Neural cell (in vitro differentiated cells): ENCODE results near the gene RPAP2. TPM values are rescaled to one million over a fixed set of nuclear protein-coding genes. Genes with fewer than 3 reads are reported as not detected.

Experiments used
- H2AFZ ChIP-seq: fragments of 200-600, 300-800 bp; sonication (generic), shearing (Covaris generic); 2 replicates; pipeline ENCODE4 v1.6.0; 2014; ENCODE audit warnings: low read depth, mild to moderate bottlenecking, antibody characterized with exemption, low read length, moderate library complexity
- H3F3A ChIP-seq: fragments of 200-600 bp; shearing (Covaris generic); 2 replicates; pipeline ENCODE4 v1.6.1; 2016; ENCODE audit warnings: mild to moderate bottlenecking, moderate library complexity, mixed read lengths, antibody characterized with exemption, low read length; ENCODE audit not compliant: insufficient read depth, poor library complexity, severe bottlenecking
- H3K27ac ChIP-seq: fragments of 200-600, 300-800 bp; sonication (generic), shearing (Covaris generic); 2 replicates; pipeline ENCODE4 v1.5.1; 2014; ENCODE audit warnings: mild to moderate bottlenecking, low read length, moderate library complexity
- H3K27me3 ChIP-seq: fragments of 300-800, 200-600 bp; sonication (generic), shearing (Covaris generic); 2 replicates; pipeline ENCODE4 v1.6.0; 2014; ENCODE audit warnings: mild to moderate bottlenecking, low read depth, low read length, moderate library complexity; ENCODE audit not compliant: insufficient read depth
- H3K36me3 ChIP-seq: fragments of 300-800, 200-600 bp; sonication (generic), shearing (Covaris generic); 2 replicates; pipeline ENCODE4 v1.5.1; 2014; ENCODE audit warnings: mild to moderate bottlenecking, antibody characterized with exemption, low read length, moderate library complexity; ENCODE audit not compliant: insufficient read depth
- H3K4me2 ChIP-seq: fragments of 300-800, 200-600 bp; sonication (generic), shearing (Covaris generic); 2 replicates; pipeline ENCODE4 v1.6.0; 2014; ENCODE audit warnings: mild to moderate bottlenecking, low read length
- H3K4me3 ChIP-seq: fragments of 300-800, 200-600 bp; sonication (generic), shearing (Covaris generic); 2 replicates; pipeline ENCODE4 v1.5.1; 2014; ENCODE audit warnings: mild to moderate bottlenecking, low read length, moderate library complexity
- H3K79me2 ChIP-seq: fragments of 200-600 bp; shearing (Covaris generic); replicated peaks from 2 replicates; pipeline ENCODE4 v1.6.0; 2014; ENCODE audit warnings: mild to moderate bottlenecking, low read length, moderate library complexity; ENCODE audit not compliant: insufficient read depth
- H3K9ac ChIP-seq: fragments of 300-800, 200-600 bp; sonication (generic), shearing (Covaris generic); 2 replicates; pipeline ENCODE4 v1.6.1; 2016; ENCODE audit warnings: mild to moderate bottlenecking, low read length, mixed read lengths
- H3K9me2 ChIP-seq: fragments of 200-600 bp; shearing (Covaris generic); 2 replicates; pipeline ENCODE4 v1.6.1; 2016; ENCODE audit warnings: mild to moderate bottlenecking, low read length, mixed read lengths; ENCODE audit not compliant: insufficient read depth
- H3K9me3 ChIP-seq: fragments of 200-600, 300-800 bp; sonication (generic), shearing (Covaris generic); 2 replicates; pipeline ENCODE4 v1.6.1; 2016; ENCODE audit warnings: mild to moderate bottlenecking, mixed run types, low read length, moderate library complexity, mixed read lengths
- H4K20me1 ChIP-seq: fragments of 200-600 bp; shearing (Covaris generic); 2 replicates; pipeline ENCODE4 v1.6.1; 2016; ENCODE audit warnings: mild to moderate bottlenecking, mixed run types; ENCODE audit not compliant: insufficient read depth
- EP300 ChIP-seq: fragments of 450-650 bp; conservative IDR thresholded peaks from 2 replicates; pipeline ENCODE4 v1.6.1; 2014; ENCODE audit warnings: antibody characterized with exemption, mild to moderate bottlenecking, moderate library complexity; ENCODE audit not compliant: poor library complexity, severe bottlenecking
- EZH2 ChIP-seq: fragments of 200-600, 300-800 bp; shearing (Covaris generic), sonication (generic); IDR thresholded peaks from 2 replicates; pipeline ENCODE4 v1.6.1; 2014; ENCODE audit warnings: antibody characterized with exemption, low read length, borderline replicate concordance, mild to moderate bottlenecking; ENCODE audit not compliant: insufficient read depth, poor library complexity, severe bottlenecking
- MXI1 ChIP-seq: fragments of 450-650 bp; conservative IDR thresholded peaks from 2 replicates; pipeline ENCODE4 v1.6.1; 2014; ENCODE audit warnings: antibody characterized with exemption, mild to moderate bottlenecking; ENCODE audit not compliant: poor library complexity, severe bottlenecking
- POLR2AphosphoS5 ChIP-seq: IDR thresholded peaks from 2 replicates; pipeline ENCODE4 v1.6.1; 2012
- RAD21 ChIP-seq: fragments of 450-650 bp; conservative IDR thresholded peaks from 2 replicates; pipeline ENCODE4 v1.6.1; 2014; ENCODE audit warnings: antibody characterized with exemption, mild to moderate bottlenecking, moderate library complexity
- SMC3 ChIP-seq: fragments of 450-650 bp; conservative IDR thresholded peaks from 2 replicates; pipeline ENCODE4 v1.6.1; 2014; ENCODE audit warnings: antibody characterized with exemption, mild to moderate bottlenecking, moderate library complexity; ENCODE audit not compliant: poor library complexity
- TAF1 ChIP-seq: IDR thresholded peaks from 2 replicates; pipeline ENCODE4 v1.6.1; 2012; ENCODE audit warnings: low read depth
- polyA plus RNA-seq: library from polyadenylated mRNA; depleted of rRNA; stranded (reverse); fragments of >200 nt; gene quantifications from 2 replicates; pipeline ENCODE4 v1.2.3, GENCODE V29; 2014
- TF ChIP-seq, protein P1 (sequence below): IDR thresholded peaks from 2 replicates; pipeline ENCODE4 v1.6.1; 2012; ENCODE audit warnings: borderline replicate concordance
- TF ChIP-seq, protein P2 (sequence below): fragments of 450-650 bp; IDR thresholded peaks from 2 replicates; pipeline ENCODE4 v1.5.1; 2014; ENCODE audit warnings: antibody characterized with exemption, mild to moderate bottlenecking, moderate library complexity; ENCODE audit not compliant: poor library complexity, severe bottlenecking

RPAP2 gene
- polyA plus RNA-seq, 1 donor from 2014 or later: 9.3 TPM

DNA sequence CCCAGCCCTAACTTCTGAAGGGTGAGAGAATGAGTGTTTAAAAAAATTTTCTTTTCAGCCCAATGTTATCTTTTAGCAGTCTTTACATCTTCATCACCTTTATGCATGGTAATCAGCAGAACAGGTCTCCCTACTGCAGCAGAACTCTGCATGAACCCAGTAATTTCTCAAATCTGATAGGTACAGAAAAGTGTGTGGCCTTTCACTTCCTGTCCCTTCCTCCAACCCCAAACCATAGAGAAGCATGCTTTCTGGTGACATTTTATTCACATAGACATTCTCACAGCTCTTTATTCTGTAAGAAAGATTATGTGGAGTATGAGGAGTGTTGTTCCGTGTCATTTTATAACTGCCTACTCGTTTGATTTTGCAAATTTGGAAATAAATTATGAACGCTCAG is 68.6 kb downstream of the RPAP2 start:
- H3K79me2 ChIP-seq: no peaks in the 10 kb centered on the region
- TF ChIP-seq, protein P1, sequence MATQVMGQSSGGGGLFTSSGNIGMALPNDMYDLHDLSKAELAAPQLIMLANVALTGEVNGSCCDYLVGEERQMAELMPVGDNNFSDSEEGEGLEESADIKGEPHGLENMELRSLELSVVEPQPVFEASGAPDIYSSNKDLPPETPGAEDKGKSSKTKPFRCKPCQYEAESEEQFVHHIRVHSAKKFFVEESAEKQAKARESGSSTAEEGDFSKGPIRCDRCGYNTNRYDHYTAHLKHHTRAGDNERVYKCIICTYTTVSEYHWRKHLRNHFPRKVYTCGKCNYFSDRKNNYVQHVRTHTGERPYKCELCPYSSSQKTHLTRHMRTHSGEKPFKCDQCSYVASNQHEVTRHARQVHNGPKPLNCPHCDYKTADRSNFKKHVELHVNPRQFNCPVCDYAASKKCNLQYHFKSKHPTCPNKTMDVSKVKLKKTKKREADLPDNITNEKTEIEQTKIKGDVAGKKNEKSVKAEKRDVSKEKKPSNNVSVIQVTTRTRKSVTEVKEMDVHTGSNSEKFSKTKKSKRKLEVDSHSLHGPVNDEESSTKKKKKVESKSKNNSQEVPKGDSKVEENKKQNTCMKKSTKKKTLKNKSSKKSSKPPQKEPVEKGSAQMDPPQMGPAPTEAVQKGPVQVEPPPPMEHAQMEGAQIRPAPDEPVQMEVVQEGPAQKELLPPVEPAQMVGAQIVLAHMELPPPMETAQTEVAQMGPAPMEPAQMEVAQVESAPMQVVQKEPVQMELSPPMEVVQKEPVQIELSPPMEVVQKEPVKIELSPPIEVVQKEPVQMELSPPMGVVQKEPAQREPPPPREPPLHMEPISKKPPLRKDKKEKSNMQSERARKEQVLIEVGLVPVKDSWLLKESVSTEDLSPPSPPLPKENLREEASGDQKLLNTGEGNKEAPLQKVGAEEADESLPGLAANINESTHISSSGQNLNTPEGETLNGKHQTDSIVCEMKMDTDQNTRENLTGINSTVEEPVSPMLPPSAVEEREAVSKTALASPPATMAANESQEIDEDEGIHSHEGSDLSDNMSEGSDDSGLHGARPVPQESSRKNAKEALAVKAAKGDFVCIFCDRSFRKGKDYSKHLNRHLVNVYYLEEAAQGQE: no peak
- TF ChIP-seq MXI1 (no peak), SMC3 (no peak), EZH2 (no peak), RAD21 (no peak), TAF1 (no peak), EP300 (no peak), POLR2AphosphoS5 (no peak)
- TF ChIP-seq, protein P2, sequence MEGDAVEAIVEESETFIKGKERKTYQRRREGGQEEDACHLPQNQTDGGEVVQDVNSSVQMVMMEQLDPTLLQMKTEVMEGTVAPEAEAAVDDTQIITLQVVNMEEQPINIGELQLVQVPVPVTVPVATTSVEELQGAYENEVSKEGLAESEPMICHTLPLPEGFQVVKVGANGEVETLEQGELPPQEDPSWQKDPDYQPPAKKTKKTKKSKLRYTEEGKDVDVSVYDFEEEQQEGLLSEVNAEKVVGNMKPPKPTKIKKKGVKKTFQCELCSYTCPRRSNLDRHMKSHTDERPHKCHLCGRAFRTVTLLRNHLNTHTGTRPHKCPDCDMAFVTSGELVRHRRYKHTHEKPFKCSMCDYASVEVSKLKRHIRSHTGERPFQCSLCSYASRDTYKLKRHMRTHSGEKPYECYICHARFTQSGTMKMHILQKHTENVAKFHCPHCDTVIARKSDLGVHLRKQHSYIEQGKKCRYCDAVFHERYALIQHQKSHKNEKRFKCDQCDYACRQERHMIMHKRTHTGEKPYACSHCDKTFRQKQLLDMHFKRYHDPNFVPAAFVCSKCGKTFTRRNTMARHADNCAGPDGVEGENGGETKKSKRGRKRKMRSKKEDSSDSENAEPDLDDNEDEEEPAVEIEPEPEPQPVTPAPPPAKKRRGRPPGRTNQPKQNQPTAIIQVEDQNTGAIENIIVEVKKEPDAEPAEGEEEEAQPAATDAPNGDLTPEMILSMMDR: no peak
- no peak overlapping the region for H3K9ac ChIP-seq
- no peak overlapping the region for H2AFZ ChIP-seq
- no peaks in the 10 kb centered on the region for H3K36me3 ChIP-seq
- H3K4me3 ChIP-seq: no peak overlapping the region
- H4K20me1 ChIP-seq: no peaks in the 10 kb centered on the region
- H3K27me3 ChIP-seq: no peaks in the 10 kb centered on the region
- H3K9me2 ChIP-seq: no peaks in the 10 kb centered on the region
- H3K4me2 ChIP-seq: no peak overlapping the region
- H3K9me3 ChIP-seq: no peaks in the 10 kb centered on the region
- no peak overlapping the region for H3K27ac ChIP-seq
- H3F3A ChIP-seq: no peaks in the 10 kb centered on the region

DNA sequence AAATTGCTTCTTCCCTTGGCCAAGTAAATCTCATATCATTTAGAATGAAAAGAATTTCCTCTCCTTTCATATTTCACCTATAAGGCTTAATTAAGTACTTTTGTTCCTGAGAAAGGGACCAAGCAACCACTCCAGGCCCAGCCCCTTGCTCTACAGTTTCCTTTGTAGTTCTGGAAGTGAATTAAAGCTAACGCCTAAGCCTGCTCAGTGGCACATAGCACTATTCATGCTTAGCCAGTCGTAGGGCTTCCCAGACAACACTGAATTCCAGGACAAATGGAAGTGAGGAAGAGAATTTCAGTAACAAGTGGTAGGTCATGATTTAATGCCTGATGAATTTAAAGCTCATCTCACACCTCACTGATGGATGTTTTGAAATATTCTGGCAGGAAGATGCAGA is 73.3 kb downstream of the RPAP2 start:
- Histone ChIP-seq H3K9ac (no peak overlapping the region), H3K27me3 (no peaks in the 10 kb centered on the region), H3F3A (no peaks in the 10 kb centered on the region), H4K20me1 (no peaks in the 10 kb centered on the region), H3K27ac (no peak overlapping the region), H3K4me3 (no peak overlapping the region), H3K79me2 (no peaks in the 10 kb centered on the region), H3K9me2 (no peaks in the 10 kb centered on the region), H3K36me3 (no peaks in the 10 kb centered on the region), H2AFZ (no peak overlapping the region), H3K9me3 (no peaks in the 10 kb centered on the region), H3K4me2 (no peak overlapping the region)
- no peak for TF ChIP-seq RAD21
- TF ChIP-seq POLR2AphosphoS5: no peak
- no peak for TF ChIP-seq MXI1
- TF ChIP-seq, protein P1: no peak
- TF ChIP-seq EP300: no peak
- TF ChIP-seq TAF1: no peak
- TF ChIP-seq EZH2: no peak
